Loucy (cell line): ENCODE data around the gene ASTN2.

Source experiments
- H2AFZ ChIP-seq: fragments of 200-600 bp; sonication (generic); 2 replicates; pipeline ENCODE4 v1.6.0; 2016; ENCODE audit warnings: antibody characterized with exemption, mild to moderate bottlenecking, low read length, moderate library complexity
- H3F3A ChIP-seq: fragments of 200-600 bp; 2 replicates; pipeline ENCODE4 v1.6.0; 2016; ENCODE audit warnings: antibody characterized with exemption, low read depth, mild to moderate bottlenecking
- H3K27me3 ChIP-seq: fragments of 200-600 bp; sonication (generic); 2 replicates; pipeline ENCODE4 v1.6.1; 2014; ENCODE audit warnings: low read length, mild to moderate bottlenecking; ENCODE audit not compliant: insufficient read depth, poor library complexity, severe bottlenecking
- H3K36me3 ChIP-seq: fragments of 200-600 bp; sonication (generic); 2 replicates; pipeline ENCODE4 v1.6.1; 2016; ENCODE audit warnings: low read length; ENCODE audit not compliant: insufficient read depth
- H3K4me1 ChIP-seq: fragments of 200-600 bp; sonication (generic); 2 replicates; pipeline ENCODE4 v1.5.1; 2014; ENCODE audit warnings: low read length, mild to moderate bottlenecking; ENCODE audit not compliant: insufficient read depth, poor library complexity, severe bottlenecking
- H3K4me2 ChIP-seq: fragments of 200-600 bp; sonication (generic); 2 replicates; pipeline ENCODE4 v1.6.0; 2014; ENCODE audit warnings: antibody characterized with exemption, low read length, low read depth, mild to moderate bottlenecking; ENCODE audit not compliant: poor library complexity, severe bottlenecking
- H3K4me3 ChIP-seq: fragments of 200-600 bp; sonication (generic); 2 replicates; pipeline ENCODE4 v1.5.1; 2014; ENCODE audit warnings: low read length, mild to moderate bottlenecking, mixed read lengths; ENCODE audit not compliant: poor library complexity, severe bottlenecking
- H3K79me2 ChIP-seq: fragments of 200-600 bp; sonication (generic); 2 replicates; pipeline ENCODE4 v1.6.1; 2014; ENCODE audit warnings: low read length; ENCODE audit not compliant: insufficient read depth
- H3K9ac ChIP-seq: fragments of 200-600 bp; sonication (generic); 2 replicates; pipeline ENCODE4 v1.6.0; 2014; ENCODE audit warnings: mild to moderate bottlenecking, low read depth, low read length, moderate library complexity; ENCODE audit not compliant: poor library complexity, severe bottlenecking
- H3K9me2 ChIP-seq: fragments of 200-600 bp; sonication (generic); replicated peaks from 2 replicates; pipeline ENCODE4 v1.6.1; 2016; ENCODE audit warnings: low read depth, low read length, mixed read lengths
- H3K9me3 ChIP-seq: fragments of 200-600 bp; sonication (generic); 2 replicates; pipeline ENCODE4 v1.6.1; 2014; ENCODE audit warnings: mild to moderate bottlenecking, antibody characterized with exemption, low read length, low read depth; ENCODE audit not compliant: insufficient read depth
- H4K20me1 ChIP-seq: fragments of 200-600 bp; sonication (generic); 2 replicates; pipeline ENCODE4 v1.6.0; 2014; ENCODE audit warnings: antibody characterized with exemption, low read length, mild to moderate bottlenecking; ENCODE audit not compliant: insufficient read depth, poor library complexity, severe bottlenecking
- CTCF ChIP-seq: fragments of 200-600 bp; sonication (generic); conservative IDR thresholded peaks from 2 replicates; pipeline ENCODE4 v1.5.1; 2014; ENCODE audit warnings: mild to moderate bottlenecking, antibody characterized with exemption, low read length
- EZH2phosphoT487 ChIP-seq: fragments of 200-600 bp; IDR thresholded peaks from 2 replicates; pipeline ENCODE4 v1.6.1; 2018; ENCODE audit warnings: antibody characterized with exemption, mild to moderate bottlenecking, moderate library complexity, borderline replicate concordance

ASTN2 gene

GRCh38 chr9:117122102-117122501 lies 292.8 kb downstream of the ASTN2 start:
- Histone ChIP-seq H3K27me3 (no peaks in the 10 kb centered on the region), H3F3A (no peaks in the 10 kb centered on the region), H3K9me2 (no peaks in the 10 kb centered on the region), H3K36me3 (no peaks in the 10 kb centered on the region), H4K20me1 (no peaks in the 10 kb centered on the region), H3K4me1 (no peaks in the 10 kb centered on the region), H2AFZ (no peak overlapping the region), H3K9me3 (no peaks in the 10 kb centered on the region; the same call in 1 of the 2 replicates), H3K4me3 (no peak overlapping the region), H3K79me2 (no peaks in the 10 kb centered on the region), H3K4me2 (no peak overlapping the region), H3K9ac (no peak overlapping the region)
- no peak for TF ChIP-seq CTCF
- no peak for TF ChIP-seq EZH2phosphoT487

DNA sequence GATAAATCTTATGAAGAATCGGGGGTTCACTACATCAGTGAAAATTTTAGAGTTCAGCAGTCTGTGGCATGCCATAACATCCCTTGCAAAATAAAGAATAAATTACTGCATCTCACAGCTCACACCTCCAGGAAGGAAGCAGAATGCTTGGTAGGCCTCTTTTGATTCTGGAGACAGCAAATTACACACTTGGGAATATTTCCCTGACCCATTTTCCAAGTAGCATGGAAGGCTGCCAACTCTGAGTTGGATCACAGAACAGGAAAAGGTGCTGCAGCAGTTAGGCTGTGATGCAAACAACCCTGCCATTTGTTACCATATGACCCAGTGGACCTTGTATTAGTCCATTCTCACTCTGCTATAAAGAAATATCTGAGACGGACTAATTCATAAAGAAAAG lies 293.5 kb downstream of the ASTN2 start:
- no peaks in the 10 kb centered on the region for H3K27me3 ChIP-seq
- no peaks in the 10 kb centered on the region for H4K20me1 ChIP-seq
- H2AFZ ChIP-seq, result no peak overlapping the region
- no peaks in the 10 kb centered on the region for H3K4me1 ChIP-seq
- no peaks in the 10 kb centered on the region for H3K9me2 ChIP-seq
- no peak for TF ChIP-seq CTCF
- TF ChIP-seq EZH2phosphoT487, result no peak
- no peak overlapping the region for H3K9ac ChIP-seq
- H3K4me3 ChIP-seq, result no peak overlapping the region
- no peaks in the 10 kb centered on the region for H3K36me3 ChIP-seq
- H3K4me2 ChIP-seq, result no peak overlapping the region
- H3K79me2 ChIP-seq, result no peaks in the 10 kb centered on the region
- H3F3A ChIP-seq, result no peaks in the 10 kb centered on the region
- H3K9me3 ChIP-seq, result peaks cover under 1% of the 10 kb centered on the region; the same call in 1 of the 2 replicates

DNA sequence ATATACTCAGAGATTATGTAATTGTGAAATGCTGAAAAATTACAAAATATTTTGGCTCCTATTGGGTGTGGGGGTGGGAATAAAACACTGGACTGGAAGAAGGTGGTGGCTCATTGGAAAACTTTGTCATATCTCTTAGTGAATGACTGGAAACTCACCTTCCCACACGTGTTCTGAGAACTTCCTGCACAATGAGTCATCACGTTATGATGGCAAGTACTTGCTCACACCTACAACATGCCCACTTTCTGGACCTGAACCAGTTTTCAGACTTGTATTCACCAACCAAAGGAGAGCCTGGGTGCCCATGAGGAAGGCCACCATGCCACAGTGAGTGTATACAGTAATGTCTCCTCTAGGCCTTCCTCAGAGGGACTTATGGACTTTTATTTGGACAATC lies 294.8 kb downstream of the ASTN2 start:
- no peak overlapping the region for H3K9ac ChIP-seq
- no peaks in the 10 kb centered on the region for H3K4me1 ChIP-seq
- peaks cover 4% of the 10 kb centered on the region; the same call in 1 of the 2 replicates for H3K9me3 ChIP-seq
- no peak overlapping the region for H3K4me3 ChIP-seq
- H2AFZ ChIP-seq, result no peak overlapping the region
- H3K4me2 ChIP-seq, result no peak overlapping the region
- H3K9me2 ChIP-seq, result no peaks in the 10 kb centered on the region
- H4K20me1 ChIP-seq, result no peaks in the 10 kb centered on the region
- H3K36me3 ChIP-seq, result no peaks in the 10 kb centered on the region
- no peaks in the 10 kb centered on the region for H3K27me3 ChIP-seq
- H3F3A ChIP-seq, result no peaks in the 10 kb centered on the region
- no peaks in the 10 kb centered on the region for H3K79me2 ChIP-seq
- TF ChIP-seq CTCF, result no peak
- TF ChIP-seq EZH2phosphoT487, result no peak
